HG03571 (cell line): ENCODE data around the gene MCM5.
"Not testable (repeated sequence)": the region's sequence is repeated elsewhere in the genome, so short reads cannot be mapped to it uniquely, and the experiment has no call there.

Experiments
- ATAC-seq: cut with Tn5 transposase; IDR thresholded peaks from one replicate; pipeline ENCODE4 v1.9.1; 2021; ENCODE audit not compliant: unreplicated experiment

Gene MCM5

DNA sequence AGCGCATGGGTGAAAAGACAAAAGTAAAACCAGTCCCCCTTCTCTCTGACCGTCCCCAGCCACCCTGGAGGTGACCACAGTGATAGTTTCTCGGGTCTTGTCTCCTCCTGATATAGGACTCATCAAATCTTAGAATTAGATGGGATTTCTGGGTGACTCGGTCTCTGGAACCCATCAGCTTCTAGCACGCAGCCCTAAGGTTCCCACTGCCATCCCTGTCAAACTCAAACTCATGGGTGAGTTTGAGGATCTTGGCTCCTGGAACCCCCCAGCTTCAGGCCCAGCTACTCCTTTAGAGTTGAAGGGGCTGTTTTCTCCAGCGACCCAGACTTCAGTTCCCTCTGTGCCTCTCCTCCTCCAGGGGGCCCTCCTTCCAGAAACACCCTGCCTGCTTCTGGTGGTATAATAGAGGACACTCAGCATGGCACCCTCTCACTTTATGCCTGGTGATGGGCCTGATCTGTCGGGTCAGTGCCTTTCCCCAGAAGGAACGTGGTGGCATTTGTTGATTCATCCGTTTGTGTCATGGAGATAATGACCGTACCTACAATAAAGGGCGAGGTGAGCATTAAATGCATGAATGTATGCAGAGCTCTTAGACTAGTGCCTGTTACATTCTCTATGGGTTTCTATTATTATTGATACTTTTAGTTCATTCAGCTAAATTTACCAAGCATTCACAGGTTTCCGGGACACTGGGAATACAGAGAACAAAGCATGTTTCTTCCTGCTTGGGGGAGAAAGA, 31.7 kb downstream of the MCM5 start:
- ATAC-seq, result no peak

DNA sequence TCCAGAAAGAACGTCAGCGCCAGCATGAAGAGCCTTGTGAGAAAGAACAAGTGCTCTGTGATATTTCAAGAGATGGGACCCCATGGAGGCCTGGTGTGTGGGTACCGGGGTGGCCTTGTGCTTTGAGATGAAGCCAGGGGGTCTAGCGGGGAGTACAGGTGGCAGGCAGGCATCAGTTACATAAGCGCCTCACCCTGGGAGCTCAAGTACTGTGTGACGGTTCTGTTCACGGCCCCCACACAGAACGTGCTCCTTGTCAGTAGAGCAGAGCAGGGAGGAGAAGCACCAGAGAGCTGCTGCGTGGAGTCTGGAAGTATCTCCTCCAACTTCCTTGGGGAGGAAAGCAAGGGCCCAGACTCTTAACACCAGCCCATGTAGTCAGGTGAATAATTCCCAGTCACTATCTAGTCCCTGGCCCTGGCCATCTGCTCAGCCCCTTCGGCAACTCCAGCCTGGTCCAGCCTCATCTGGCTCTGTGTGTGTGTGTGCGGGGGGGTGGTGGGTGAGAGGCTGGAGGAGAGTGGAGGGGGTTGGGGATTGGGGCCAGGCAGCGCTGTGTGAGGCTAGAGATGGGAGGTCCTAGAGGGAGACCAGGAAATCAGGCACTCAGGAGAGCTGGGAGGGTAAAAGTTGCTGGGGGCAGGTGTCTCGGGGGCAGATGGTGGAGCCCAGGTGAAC, 32.4 kb downstream of the MCM5 start:
- ATAC-seq, result no peak

DNA sequence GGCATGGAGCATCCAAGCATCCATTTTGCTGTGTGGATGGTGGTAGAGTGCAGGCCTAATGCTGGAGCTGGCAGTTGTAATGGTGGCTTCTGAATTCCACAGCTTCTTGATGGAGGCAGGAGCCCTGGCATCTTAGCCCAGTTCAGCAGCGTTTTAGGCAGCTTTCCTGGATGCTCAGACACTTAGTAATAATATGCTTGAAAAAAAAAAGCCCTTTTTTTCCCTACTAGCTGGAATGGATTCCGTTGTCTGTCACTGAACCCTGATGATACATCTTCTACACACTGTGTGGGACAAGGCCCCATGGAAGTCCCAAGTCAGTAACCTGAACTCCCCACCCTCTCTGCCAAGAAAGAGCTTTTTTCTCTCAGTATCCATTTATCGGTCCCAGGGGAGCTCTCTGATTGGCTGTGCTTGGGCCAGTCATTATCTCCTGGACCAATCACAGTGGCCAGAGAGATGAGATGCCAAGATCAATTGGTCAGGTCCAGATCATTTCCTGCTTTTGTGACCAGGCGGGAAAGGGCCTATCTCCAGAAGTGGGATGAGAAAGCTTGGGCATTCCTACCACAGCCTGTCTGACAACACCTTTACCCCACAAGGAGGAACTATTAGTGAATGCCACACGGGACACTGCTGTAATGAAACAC, 34.2 kb downstream of the MCM5 start:
- ATAC-seq, result no peak

DNA sequence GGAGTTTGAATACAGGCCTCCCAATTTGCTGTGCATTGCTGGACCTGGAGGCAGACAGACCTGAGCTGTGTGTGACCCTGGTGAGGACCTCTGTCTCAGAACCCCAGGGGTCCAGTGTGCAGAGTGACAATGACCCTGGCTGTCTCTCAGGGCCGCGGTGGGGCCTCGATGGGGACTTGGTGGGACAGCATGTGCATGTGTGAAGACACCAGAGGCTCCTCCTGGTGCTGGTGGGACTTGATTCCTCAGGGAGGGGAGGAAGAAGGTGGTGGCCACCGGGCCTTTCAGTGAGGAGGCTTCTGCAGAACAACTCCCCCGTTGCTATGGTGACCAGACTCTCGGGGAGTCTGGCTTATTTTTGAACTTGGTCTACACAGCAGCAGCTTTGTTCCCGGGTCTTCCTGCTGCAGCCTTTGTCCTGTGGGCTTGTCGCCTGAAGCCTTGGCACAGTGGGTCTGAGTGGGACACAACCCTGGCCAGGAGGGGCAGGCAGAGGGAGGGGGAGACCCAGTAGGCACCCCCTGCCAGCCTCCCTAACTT, 35.3 kb downstream of the MCM5 start:
- ATAC-seq, result no peak

DNA sequence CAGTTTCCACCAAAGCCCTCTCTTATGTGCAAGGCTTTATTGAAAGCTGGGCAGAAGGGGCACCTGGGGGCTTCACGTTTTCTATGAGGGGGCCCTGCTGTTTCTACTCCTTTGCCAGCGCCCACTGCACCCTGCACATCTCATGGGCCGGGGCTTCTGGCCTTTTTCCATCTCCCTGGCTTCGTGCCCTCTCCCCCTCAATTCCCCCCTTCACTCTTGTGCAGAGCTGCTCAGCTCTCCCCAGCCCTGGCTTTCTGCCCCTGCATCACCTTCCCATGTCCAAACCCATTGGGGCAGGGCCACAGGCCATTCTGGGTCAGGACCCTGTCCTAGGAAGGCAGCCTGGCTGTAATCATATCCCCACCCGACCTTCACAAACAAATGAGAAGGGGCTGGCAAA, 36.5 kb downstream of the MCM5 start:
- ATAC-seq, result no peak

DNA sequence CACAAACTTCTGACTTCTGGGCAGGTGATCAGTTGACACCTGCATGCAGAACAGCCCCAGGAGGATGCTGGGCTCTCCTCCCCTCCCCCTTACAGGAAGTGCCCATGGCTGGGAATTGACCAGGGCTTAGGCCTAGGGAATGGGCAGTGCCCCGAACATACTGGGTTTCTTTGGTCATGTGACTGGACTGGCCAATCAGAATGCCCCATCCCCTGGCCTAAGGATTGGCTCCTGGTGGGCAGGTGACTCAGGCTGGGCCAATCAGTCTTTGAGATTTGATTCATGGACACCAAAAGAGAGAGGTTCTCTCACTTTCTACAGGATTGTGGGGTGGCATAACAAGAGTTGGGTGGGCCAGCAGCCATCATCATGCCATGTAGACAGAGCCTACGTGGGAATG, 37.1 kb downstream of the MCM5 start:
- no peak for ATAC-seq

DNA sequence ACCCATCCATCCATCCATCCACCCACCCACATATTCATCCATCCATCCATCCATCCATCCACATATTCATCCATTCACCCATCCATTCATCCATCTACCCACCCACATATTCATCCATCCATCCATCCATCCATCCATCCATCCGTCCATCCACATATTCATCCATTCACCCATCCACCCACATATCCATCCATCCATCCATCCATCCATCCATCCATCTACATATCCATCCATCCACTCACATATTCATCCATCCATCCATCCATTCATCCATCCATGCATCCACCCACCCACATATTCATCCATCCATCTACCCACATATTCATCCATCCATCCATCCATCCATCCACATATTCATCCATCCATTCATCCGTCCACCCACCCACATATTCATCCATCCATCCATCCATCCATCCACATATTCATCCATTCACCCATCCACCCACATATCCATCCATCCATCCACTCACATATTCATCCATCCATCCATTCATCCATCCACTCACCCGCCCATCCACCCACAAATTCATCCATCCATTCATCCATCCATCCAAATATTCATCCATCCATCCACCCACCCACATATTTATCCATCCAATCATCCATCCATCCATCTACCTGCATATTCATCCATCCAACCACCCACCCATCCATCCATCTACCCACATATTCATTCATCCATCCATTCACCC, 38.9 kb downstream of the MCM5 start:
- not testable (repeated sequence) for ATAC-seq

DNA sequence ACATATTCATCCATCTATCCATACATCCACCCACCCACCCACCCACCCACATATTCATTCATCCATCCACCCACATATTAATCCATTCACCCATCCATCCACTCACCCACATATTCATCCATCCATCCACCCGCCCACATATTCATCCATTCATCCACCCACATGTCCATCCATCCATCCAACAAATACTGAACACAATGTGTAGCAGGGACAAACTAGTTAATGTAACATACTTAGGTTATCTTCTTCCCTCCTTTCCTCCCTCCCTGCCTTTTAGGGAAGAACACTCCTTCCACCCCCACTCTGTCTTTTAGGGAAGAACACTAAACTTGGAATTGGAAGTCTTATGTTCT, 39.4 kb downstream of the MCM5 start:
- ATAC-seq, result no peak

DNA sequence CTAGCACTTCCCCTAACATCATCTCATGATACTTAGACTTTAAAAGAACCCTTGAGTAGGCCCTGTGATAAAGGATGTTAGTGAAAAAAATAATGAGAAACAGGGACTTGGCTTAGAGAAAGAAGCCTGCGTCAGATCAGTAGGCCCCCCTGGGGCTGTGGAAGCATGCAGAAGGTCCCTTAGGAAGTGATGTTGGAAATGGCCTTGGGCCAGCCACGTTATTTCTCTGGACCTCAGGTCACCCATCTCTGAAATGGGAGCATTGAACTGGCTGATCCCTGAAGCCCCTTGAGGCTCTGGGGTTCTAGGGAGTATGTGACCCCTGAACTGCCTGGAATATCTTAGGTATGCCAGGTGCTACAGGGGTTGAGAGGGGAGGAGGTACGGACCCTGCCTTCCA, 40.2 kb downstream of the MCM5 start:
- no peak for ATAC-seq

DNA sequence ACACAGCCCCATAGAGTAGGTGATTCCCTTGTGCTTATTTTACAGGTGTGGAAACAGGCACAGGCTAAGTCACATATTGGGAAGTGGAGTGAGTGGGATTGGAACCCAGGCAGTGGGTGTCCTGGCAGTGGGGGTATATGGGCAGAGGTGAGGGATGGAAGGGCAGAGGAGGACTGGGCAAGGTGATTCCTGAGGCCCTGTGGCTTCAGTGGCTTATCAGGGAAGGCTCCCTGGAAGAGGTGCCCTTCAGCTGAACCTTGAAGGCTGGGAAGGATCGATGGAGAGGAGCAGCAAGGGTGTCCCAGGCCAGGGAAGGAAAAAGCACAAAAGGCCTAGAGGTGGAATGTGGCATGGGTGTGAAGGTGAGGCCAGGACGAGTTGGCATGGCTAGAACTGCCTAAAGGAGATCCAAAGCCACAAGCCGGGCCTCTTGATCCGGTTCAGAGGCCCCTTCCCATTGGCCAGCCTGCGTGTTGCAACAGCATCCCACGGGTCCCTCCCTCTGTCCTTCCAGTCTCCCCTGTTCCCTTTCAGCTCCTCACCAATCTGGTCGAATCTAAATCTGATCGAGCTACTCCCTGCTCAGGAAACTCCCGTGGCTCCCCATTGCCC, 41.7 kb downstream of the MCM5 start:
- no peak for ATAC-seq

DNA sequence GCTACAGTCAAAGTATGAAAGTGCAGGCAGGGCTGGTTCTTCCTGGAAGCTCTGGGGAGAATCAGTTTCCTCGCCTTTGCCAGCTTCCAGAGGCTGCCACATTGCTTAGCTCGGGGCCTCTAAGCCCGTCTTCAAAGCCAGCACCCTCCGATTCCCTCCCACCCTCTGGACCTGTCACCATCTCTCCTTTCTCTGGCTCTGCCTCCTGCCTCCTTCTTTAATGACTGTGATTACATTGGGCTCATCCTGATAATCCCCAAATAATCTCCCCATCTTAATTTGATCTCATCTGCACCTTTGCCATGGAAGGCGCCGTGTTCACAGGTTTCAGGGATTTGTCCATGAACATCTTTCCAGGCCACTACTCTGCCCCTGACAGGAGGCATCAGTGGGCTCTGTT, 42.5 kb downstream of the MCM5 start:
- ATAC-seq, result no peak

DNA sequence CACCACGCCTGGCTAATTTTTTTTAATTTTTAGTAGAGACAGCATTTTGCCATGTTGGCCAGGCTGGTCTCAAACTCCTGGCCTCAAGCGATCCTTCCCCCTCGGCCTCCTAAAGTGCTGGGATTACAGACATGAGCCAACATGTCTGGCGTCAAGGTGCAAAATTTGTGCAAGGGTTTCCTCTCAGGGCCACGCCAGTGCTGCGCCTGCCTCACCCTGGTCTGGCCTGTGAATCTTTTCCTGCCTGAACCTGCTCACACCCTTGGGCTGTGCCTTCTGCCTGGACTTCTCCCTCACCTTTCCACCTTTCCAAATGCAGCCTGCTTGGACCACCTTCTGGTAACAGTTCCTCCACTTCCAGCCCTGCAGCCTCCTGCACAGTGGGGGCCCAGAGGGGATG, 43.4 kb downstream of the MCM5 start:
- no peak for ATAC-seq

DNA sequence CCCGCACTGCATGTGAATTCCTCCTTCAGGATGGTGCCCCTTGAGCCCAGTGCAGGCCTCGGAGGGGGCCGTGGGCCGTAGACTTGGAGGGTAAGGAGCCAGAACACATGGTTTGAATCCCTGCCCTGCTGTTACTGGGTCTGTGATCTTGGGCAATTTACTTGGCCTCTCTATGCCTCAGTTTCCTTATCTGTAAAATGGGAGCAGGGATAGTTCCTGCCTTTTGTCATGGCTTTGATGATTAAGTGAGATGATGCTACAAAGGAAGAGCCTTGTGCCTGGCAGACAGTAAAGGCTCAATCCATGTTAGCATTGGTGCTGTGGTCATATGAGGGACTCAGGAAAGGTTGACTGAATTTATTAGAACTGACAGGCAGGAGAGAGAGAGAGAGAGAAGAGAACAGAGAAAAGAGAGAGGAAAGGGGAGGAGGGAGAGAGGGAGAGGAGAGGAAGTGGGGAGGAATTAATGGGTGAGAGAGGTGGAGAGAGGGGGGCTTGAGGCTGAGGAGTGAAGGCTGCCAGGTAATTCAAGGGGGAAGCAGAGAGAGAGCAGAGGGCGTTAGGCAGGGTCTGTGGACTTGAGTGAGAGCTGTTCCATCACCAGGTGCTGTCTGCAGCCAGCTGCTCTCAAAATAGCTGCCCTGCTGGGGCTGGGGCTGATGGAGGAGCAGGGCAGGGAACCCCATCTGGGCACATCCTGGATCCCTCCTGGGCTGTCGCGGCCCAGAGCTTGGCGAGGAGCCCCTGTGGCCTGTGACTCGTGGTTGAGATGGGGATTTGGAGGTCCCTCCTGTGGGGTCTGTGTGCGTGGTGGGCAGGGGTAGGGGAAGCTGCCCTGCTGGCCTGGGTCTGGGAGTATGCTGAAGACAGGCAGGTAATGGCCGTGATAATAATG, 44.1 kb downstream of the MCM5 start:
- ATAC-seq, result no peak

DNA sequence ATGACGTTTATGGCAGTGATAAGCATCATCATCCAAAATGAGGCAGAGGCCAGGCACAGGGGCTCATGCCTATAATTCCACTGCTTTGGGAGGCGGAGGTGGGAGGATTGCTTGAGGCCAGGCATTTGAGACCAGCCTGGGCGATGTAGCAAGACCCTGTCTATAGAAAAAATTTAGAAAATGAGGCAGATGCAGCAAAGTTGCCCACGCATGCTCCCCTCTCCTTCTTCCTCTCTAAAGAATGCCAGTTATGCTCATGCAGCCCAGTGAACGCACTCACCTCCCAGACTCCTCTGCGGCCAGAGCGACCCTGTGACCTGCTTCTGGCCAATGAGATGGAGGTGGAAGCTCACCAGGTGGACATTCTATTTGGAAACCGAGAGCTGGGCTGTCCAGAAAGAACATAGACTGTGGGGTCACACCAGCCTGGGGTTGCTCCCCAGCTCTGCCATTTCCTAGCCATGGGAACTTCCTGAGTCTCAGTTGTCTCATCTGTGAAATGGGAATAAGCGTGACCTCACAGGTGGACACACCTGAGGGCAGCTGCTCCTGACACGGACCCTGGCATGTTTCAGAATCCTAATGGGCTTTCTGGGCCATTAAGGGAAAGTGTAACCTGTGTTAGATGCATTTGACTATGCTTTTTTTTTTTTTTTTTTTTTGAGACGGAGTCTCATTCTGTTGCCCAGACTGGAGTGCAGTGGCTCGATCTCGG, 44.9 kb downstream of the MCM5 start:
- ATAC-seq, result no peak

DNA sequence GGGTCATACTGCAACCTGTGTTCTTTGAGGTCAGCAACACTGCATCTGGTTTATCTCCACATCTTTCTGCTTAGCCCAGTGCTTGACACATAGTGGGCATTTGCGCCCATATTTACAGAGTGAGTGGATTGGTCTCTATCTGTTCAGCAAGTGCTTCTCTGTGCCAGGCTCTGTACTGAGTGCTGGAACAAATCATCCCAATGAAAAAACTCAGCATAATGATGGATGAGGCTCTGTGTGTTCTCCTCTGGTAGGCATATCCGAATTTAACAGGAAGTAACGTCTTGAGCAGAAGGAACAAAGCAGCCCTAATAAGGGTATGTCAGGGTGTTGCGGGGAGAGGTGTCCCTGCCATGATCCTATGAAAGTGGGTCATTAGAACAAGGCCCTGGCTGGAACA, 46.0 kb downstream of the MCM5 start:
- ATAC-seq, result no peak

DNA sequence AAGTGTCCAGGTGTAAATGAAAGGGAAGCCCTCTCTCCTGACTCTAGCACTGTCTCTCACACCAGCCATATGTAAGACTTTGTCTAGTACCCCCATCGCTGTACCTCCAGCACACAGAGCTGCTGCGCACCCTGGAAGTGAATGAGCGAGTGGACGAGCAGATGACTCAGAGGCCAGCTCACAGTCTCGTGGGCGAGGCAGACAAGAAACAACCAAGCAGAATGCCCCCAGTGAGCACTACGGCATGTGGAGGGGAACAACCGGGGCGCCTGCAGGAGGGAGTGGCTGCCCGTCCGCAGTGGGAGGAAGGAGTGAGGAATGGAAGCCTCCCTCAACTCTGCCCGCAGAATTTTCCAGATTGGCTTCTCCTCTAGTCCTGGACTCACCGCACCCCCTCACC, 46.4 kb downstream of the MCM5 start:
- no peak for ATAC-seq

DNA sequence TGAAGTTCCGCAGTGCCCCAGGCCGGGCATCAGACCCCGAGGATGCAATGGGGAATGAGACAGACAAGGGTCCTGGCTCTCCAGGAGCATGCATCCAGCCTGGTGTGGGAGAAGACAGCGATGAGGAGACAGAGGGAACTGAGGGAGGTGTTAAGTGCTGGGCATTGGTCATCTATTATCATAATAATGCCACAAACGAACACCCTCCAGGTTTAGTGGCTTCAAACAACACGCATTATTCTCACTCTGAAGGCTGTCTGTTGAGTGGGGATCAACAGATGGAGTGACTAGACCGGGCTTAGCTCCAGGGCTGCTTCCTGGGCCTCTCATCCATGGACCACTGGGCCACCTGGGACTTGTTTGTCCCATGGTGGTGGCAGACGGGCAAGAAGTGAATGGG, 48.6 kb downstream of the MCM5 start:
- no peak for ATAC-seq

DNA sequence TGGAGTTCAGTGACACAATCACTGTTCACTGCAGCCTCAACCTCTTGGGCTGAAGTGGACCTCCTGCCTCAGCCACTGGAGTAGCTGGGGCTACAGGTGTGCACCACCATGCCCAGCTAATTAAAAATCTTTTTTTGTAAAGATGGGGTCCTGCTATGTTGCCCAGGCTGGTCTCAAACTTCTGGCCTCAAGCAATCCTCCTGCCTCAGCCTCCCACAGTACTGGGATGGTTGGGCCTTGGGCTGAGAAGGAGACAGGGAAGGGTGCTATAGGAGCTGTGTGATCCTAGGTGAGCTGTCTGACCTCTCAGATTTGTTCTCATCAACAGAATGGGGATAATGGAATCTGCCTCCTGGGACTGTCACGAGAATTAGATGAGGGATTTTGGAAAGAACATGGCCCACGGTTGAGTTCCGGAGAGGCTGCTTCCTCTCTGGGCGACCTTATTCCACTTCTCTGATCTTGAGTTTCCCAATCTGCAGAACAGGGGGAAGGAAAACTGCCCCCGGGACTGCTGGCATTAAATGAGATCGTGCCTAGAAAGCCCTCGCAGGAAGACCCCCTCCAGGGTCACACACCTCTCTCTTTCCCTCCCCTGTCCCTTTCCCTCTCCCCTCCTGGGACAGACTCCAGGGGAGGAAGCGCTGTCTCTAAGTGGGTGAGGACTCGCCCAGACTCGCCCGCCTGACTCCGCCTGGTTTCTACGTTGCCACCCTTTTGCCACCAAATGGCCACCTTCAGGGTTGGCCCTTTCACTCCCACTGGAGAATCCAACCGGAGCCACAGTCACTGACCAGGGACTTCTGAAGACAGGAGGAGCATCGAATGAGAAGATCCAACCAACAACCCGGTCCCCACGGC, 50.1 kb downstream of the MCM5 start:
- no peak for ATAC-seq
